GM12878 (cell line): ENCODE measurements around the gene SSH2. TPM values are rescaled to one million over a fixed set of nuclear protein-coding genes. Genes with fewer than 3 reads are reported as not detected.

Experiments
- ATAC-seq: fragments of 200-7000 bp; cut with Tn5 transposase; 3 replicates; pipeline ENCODE4 v1.9.1; 2020; ENCODE audit warnings: mild to moderate bottlenecking, moderate library complexity
- BruUV-seq: library from RNA; stranded (reverse); fragments of 400-500 nt; replicated peaks from 2 replicates; lab custom pipeline; 2021; lab: Mats Ljungman, UMichigan
- CTCF ChIA-PET: fragments of 300-600 bp; sonication (Branson Sonifier 250); formaldehyde crosslinking; extraction: SDS; loops from one replicate; lab custom pipeline; 2021; ENCODE audit warnings: inconsistent platforms; lab: Yijun Ruan, JAX
- POLR2A ChIA-PET: fragments of 350-600 bp; formaldehyde crosslinking; extraction: SDS; loops from one replicate; lab custom pipeline; 2021; ENCODE audit warnings: inconsistent platforms; lab: Charles Lee
- RAD21 ChIA-PET: fragments of 300-600 bp; sonication (Branson Sonifier 250); formaldehyde crosslinking; loops from one replicate; lab custom pipeline; 2023; ENCODE audit warnings: antibody characterized with exemption; ENCODE audit not compliant: unreplicated experiment; lab: Charles Lee
- SMC1A ChIA-PET: fragments of 300-600 bp; sonication (Branson Sonifier 250); formaldehyde crosslinking; loops from one replicate; lab custom pipeline; 2023; ENCODE audit not compliant: unreplicated experiment, uncharacterized antibody; lab: Charles Lee
- DNase-seq: peaks from one replicate; pipeline ENCODE4 v3.0.0-alpha.2; 2011; ENCODE audit warnings: low read depth, low spot score
- FAIRE-seq: peaks from 3 replicates; lab custom pipeline; 2011; peaks lifted over from hg19 to GRCh38; lab: Jason Lieb, UNC
- H2AFZ ChIP-seq: 2 replicates; pipeline ENCODE4 v1.6.0; 2011; ENCODE audit warnings: low read depth, low read length, control low read depth; ENCODE audit not compliant: control insufficient read depth
- H3K27ac ChIP-seq: 2 replicates; pipeline ENCODE4 v1.5.1; 2011; ENCODE audit warnings: control low read depth; ENCODE audit not compliant: control insufficient read depth, insufficient read depth
- H3K27me3 ChIP-seq, 2 experiments: replicated peaks in 1 of 2; 2 replicates each; pipeline versions ENCODE4 v1.6.0 to v1.6.1; 2011; ENCODE audit warnings: low read length in 1 of 2; ENCODE audit not compliant: control insufficient read depth in 2 of 2, insufficient read depth in 2 of 2
- H3K36me3 ChIP-seq, 2 experiments: 2 replicates each; pipeline ENCODE4 v1.5.1; 2011; ENCODE audit warnings: low read length in 1 of 2; ENCODE audit not compliant: control insufficient read depth in 2 of 2, insufficient read depth in 2 of 2
- H3K4me1 ChIP-seq: 2 replicates; pipeline ENCODE4 v1.6.1; 2011; ENCODE audit warnings: mild to moderate bottlenecking, low read length, moderate library complexity, mixed read lengths; ENCODE audit not compliant: control insufficient read depth, insufficient read depth
- H3K4me2 ChIP-seq: 2 replicates; pipeline ENCODE4 v1.6.0; 2011; ENCODE audit warnings: control low read depth; ENCODE audit not compliant: control insufficient read depth, insufficient read depth
- H3K4me3 ChIP-seq: fragments of 200-600 bp; sonication (generic); 2 replicates; pipeline ENCODE4 v1.5.1; 2016
- H3K79me2 ChIP-seq: 2 replicates; pipeline ENCODE4 v1.6.0; 2011; ENCODE audit warnings: low read length; ENCODE audit not compliant: control insufficient read depth, insufficient read depth
- H3K9ac ChIP-seq: 2 replicates; pipeline ENCODE4 v1.8.0; 2011; ENCODE audit warnings: low read length, control low read depth, mixed read lengths; ENCODE audit not compliant: control insufficient read depth, insufficient read depth
- H3K9me3 ChIP-seq: replicated peaks from 3 replicates; pipeline ENCODE4 v1.5.1; 2011; ENCODE audit warnings: mild to moderate bottlenecking, low read length; ENCODE audit not compliant: control insufficient read depth, insufficient read depth
- H4K20me1 ChIP-seq: 2 replicates; pipeline ENCODE4 v1.6.0; 2011; ENCODE audit not compliant: control insufficient read depth, insufficient read depth
- BCLAF1 ChIP-seq: fragments of 450-650 bp; IDR thresholded peaks from 2 replicates; pipeline ENCODE4 v1.6.1; 2017; ENCODE audit warnings: antibody characterized with exemption, mild to moderate bottlenecking, moderate library complexity
- BHLHE40 ChIP-seq, 2 experiments: fragments of 450-650 bp in 1 of 2; IDR thresholded peaks; 2 replicates each; pipeline ENCODE4 v1.6.1; 2011 to 2017; ENCODE audit warnings: low read depth in 2 of 2, borderline replicate concordance in 1 of 2, improper control_type of control experiment in 1 of 2, low read length in 1 of 2, mild to moderate bottlenecking in 1 of 2
- CHD2 ChIP-seq: IDR thresholded peaks from 2 replicates; pipeline ENCODE4 v1.6.1; 2011; ENCODE audit warnings: low read depth, low read length, improper control_type of control experiment, borderline replicate concordance
- GATAD2B ChIP-seq: fragments of 450-650 bp; conservative IDR thresholded peaks from 2 replicates; pipeline ENCODE4 v1.6.1; 2017; ENCODE audit warnings: low read depth, mild to moderate bottlenecking, moderate library complexity
- JUNB ChIP-seq: IDR thresholded peaks from 2 replicates; pipeline ENCODE4 v1.6.1; 2016; ENCODE audit warnings: antibody characterized with exemption, mild to moderate bottlenecking
- MYB ChIP-seq: fragments of 150-350 bp; IDR thresholded peaks from 2 replicates; pipeline ENCODE4 v1.6.1; 2014; ENCODE audit warnings: mild to moderate bottlenecking, low read depth, low read length, borderline replicate concordance
- NR2F1 ChIP-seq: fragments of 450-650 bp; conservative IDR thresholded peaks from 2 replicates; pipeline ENCODE4 v1.6.1; 2017; ENCODE audit warnings: mild to moderate bottlenecking
- PAX5 ChIP-seq: IDR thresholded peaks from 2 replicates; pipeline ENCODE4 v1.6.1; 2011; ENCODE audit warnings: low read depth, low read length, borderline replicate concordance
- POLR2AphosphoS2 ChIP-seq: IDR thresholded peaks from 2 replicates; pipeline ENCODE4 v1.6.1; 2011; ENCODE audit warnings: low read depth, mild to moderate bottlenecking, low read length, improper control_type of control experiment, moderate library complexity
- RELA ChIP-seq: fragments of 450-650 bp; IDR thresholded peaks from 2 replicates; pipeline ENCODE4 v1.8.0; 2014; ENCODE audit warnings: borderline replicate concordance; ENCODE audit not compliant: partially characterized antibody
- RUNX3 ChIP-seq: IDR thresholded peaks from 2 replicates; pipeline ENCODE4 v1.6.1; 2012; ENCODE audit warnings: low read length, inconsistent platforms
- SIX5 ChIP-seq: IDR thresholded peaks from 2 replicates; pipeline ENCODE4 v1.6.1; 2011; ENCODE audit warnings: mild to moderate bottlenecking, low read depth, low read length, moderate library complexity; ENCODE audit not compliant: severe bottlenecking
- SMAD5 ChIP-seq: IDR thresholded peaks from 2 replicates; pipeline ENCODE4 v1.6.1; 2016; ENCODE audit warnings: antibody characterized with exemption, low read depth
- SMARCA5 ChIP-seq: fragments of 450-650 bp; IDR thresholded peaks from 2 replicates; pipeline ENCODE4 v1.6.1; 2017; ENCODE audit warnings: mild to moderate bottlenecking
- USF1 ChIP-seq: IDR thresholded peaks from 2 replicates; pipeline ENCODE4 v1.6.1; 2011; ENCODE audit warnings: borderline replicate concordance, low read depth, mild to moderate bottlenecking, moderate library complexity, mixed read lengths, low read length; ENCODE audit not compliant: insufficient read depth; ENCODE audit errors: extremely low read length
- ZNF622 ChIP-seq: fragments of 450-650 bp; IDR thresholded peaks from 2 replicates; pipeline ENCODE4 v1.6.1; 2017; ENCODE audit warnings: mild to moderate bottlenecking, inconsistent platforms
- WGBS: methylation state at CpG from one replicate; pipeline ENCODE4 v1.1.6; 2016; ENCODE audit warnings: low lambda C conversion rate; ENCODE audit not compliant: insufficient replicate concordance, insufficient coverage; ENCODE audit errors: missing lambda C conversion rate; 5-methylcytosine and 5-hydroxymethylcytosine counted together
- in situ Hi-C: fragments of 300-500 bp; cut with MboI; formaldehyde crosslinking; loops from 9 replicates; pipeline ENCODE4 v1.14.3; 2018; ENCODE audit warnings: mixed read lengths
- intact Hi-C: fragments of 100-400 bp; cut with micrococcal nuclease; formaldehyde crosslinking; loops from one replicate; pipeline ENCODE4 v1.14.2; 2022; ENCODE audit not compliant: unreplicated experiment
- polyA plus RNA-seq, 11 experiments: library from polyadenylated mRNA; depleted of rRNA in 4 of 11; unstranded in 6 of 11; stranded (reverse) in 5 of 11; fragments of >200 nt; fragmentation: Nextera tagmentation in 4 of 11; fragmentation: Illumina TruSeq in 1 of 11; extraction: Ambion mirVana in 4 of 11; extraction: Trizol in 1 of 11; gene quantifications; 1 replicate in 1 of 11; 2 replicates in 10 of 11; pipeline versions ENCODE4 v1.2.1 to v1.2.3, GENCODE V29; 2011 to 2016; ENCODE audit warnings: inconsistent platforms in 2 of 11, missing spikeins in 2 of 11, low read depth in 1 of 11
- total RNA-seq, 4 experiments: library from RNA; depleted of rRNA in 3 of 4; stranded (reverse); fragments of >200 nt in 3 of 4; fragmentation: Illumina TruSeq in 1 of 4; extraction: Trizol in 1 of 4; gene quantifications; 2 replicates each; pipeline versions ENCODE4 v1.2.1 to v1.2.3, GENCODE V29; 2013 to 2021

The SSH2 gene
- total and polyA plus RNA-seq, 10 of the 15 experiments (the other 5 are each of a cell fraction or from before 2014, with no cell fraction given) = 9.3 to 65.9 (median 34.0) TPM

GRCh38 chr17:29640413-29640812 lies 289.6 kb downstream of the SSH2 start (continued):
- no peak for TF ChIP-seq CHD2
- TF ChIP-seq, all 136 proteins: peak for 0

GRCh38 chr17:29633886-29634285 lies 296.1 kb downstream of the SSH2 start:
- H3K9me3 ChIP-seq = no peaks in the 10 kb centered on the region
- TF ChIP-seq USF1 = no peak
- no peak for TF ChIP-seq GATAD2B
- TF ChIP-seq NR2F1 = no peak
- TF ChIP-seq RELA = no peak
- TF ChIP-seq ZNF622 = no peak
- no peak for TF ChIP-seq BHLHE40 (IDR thresholded peaks at IDR 0.05; ENCODE audit: borderline replicate concordance in 1 of 2, low read depth in 2 of 2, low read length in 1 of 2)
- TF ChIP-seq BCLAF1 = no peak
- no peak for TF ChIP-seq SMAD5
- no peak for TF ChIP-seq JUNB
- TF ChIP-seq SIX5 = no peak
- no peak for TF ChIP-seq SMARCA5
- no peak for TF ChIP-seq PAX5
- no peak for TF ChIP-seq RUNX3
- no peak for TF ChIP-seq POLR2AphosphoS2
- no peak for TF ChIP-seq MYB
- TF ChIP-seq, all 136 proteins: peak for 0
- no peak for FAIRE-seq
- Histone ChIP-seq H3K4me2 (no peak overlapping the region), H3K9ac (no peak overlapping the region), H4K20me1 (no peaks in the 10 kb centered on the region), H3K4me1 (no peaks in the 10 kb centered on the region), H3K4me3 (no peak overlapping the region), H3K36me3 (peaks cover 30 to 33% of the 10 kb centered on the region in 2 experiments), H3K27me3 (no peaks in the 10 kb centered on the region), H3K79me2 (no peaks in the 10 kb centered on the region), H3K27ac (no peak overlapping the region), H2AFZ (no peak overlapping the region)
- 57% methylated on average over 3 of the region's 3 CpGs for WGBS
- ChIA-PET CTCF (interaction anchor here (1.2 to 2.4 kb wide), 3 partner anchors 17 to 298 kb away, joined by 3 to 15 read pairs (median 5); no protein-coding TSS in a partner anchor), RAD21 (no interaction called here), SMC1A (interaction anchor here (1.2 kb wide), 3 partner anchors 9 to 142 kb away, joined by 3 read pairs; no protein-coding TSS in a partner anchor), POLR2A (no interaction called here)
- DNase-seq = no peak
- intact Hi-C loops (no loop called here), in situ Hi-C loops (no loop called here)
- BruUV-seq = no TSS peak
- no peak for ATAC-seq
